ENCODE measurements around the gene RPL32.
"Not testable (repeated sequence)": the region's sequence is repeated elsewhere in the genome, so short reads cannot be mapped to it uniquely, and the experiment has no call there.

The RPL32 gene

DNA sequence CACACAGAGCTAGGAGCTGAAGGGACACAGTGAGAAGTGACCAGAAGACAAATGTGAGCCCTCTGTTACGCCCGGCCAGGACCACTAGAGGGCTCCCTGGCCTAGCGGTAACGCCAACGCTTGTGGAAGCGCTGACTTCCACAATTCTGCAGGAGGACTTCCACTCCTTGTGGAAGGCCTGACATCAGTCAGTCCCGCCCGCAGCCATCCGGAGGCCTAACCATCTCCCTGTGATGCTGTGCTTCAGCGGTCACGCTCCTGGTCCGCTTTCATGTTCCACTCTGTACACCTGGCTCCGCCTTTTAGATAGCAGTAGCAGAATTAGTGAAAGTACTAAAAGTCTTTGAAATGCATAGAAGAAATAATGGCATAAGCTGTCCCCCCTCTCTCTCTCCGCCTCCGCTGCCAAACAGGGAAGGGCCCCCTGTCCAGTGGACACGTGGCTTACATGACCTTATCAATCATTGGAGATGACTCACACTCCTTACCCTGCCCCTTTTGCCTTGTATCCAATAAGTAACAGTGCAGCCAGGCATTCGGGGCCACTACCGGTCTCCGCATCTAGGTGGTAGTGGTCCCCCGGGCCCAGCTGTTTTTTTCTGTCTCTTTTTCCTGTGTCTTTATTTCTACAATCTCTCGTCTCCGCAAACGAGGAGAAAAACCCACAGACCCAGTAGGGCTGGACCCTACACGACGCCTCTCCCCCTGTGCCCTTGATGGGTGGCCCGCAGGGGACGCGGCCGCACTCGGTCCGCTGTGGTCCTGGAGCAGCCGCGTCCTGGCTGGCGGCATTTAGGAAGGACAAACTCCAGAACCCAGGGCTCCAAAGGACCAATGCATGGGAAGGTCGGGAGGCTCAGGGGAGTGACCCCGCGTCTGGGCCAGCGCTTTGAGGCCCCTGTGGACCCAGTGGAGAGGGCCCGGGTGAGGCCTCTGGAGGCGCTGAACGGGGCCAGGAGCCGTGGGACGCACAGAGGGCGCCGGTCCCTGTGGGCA lies 27.0 kb upstream of the RPL32 start:
- DNase-seq = peak; percentile 50

- DNase-seq = no peak
These were observed 25.5 kb upstream of the RPL32 start for GRCh38 chr3:12866836-12867235.

DNA sequence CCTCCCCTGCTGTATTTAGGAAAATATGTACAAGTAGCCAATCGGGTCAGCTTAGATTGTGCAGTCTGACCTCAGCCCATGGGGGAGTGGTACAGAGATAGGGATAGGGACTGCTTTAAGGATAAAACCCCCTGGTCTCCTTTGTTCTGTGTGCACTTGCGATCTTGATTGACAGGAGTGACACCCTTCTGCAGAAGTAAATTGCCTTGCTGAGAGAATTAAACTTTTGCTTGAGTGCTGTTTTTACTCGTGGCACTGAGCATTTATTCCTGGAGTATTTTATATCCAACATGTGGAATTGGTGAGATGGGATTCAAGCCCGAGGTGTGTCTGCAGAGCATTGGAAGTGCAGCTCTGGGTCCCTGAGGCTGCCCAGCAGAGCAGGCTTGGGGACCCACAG lies 23.9 kb upstream of the RPL32 start:
- no peak for DNase-seq

DNA sequence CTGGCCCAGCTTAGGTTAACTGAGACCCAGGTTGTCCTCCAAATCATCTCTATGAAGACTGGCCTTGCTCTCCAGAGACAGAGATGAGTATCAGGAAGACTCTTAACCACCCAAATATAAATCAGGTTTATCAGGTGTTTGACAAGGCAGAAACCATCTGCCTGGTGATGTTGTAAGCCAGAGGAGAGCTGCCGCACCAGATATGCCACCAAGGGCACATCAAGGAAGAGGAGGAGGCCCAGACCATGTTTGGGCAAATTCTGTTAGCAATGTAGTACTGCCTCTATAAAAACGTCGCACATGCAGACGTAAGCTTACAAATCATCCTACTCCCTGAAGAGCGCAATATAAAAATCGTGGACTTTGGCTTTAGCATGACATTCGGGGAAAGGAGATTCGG lies 21.0 kb upstream of the RPL32 start:
- no peak for DNase-seq

DNA sequence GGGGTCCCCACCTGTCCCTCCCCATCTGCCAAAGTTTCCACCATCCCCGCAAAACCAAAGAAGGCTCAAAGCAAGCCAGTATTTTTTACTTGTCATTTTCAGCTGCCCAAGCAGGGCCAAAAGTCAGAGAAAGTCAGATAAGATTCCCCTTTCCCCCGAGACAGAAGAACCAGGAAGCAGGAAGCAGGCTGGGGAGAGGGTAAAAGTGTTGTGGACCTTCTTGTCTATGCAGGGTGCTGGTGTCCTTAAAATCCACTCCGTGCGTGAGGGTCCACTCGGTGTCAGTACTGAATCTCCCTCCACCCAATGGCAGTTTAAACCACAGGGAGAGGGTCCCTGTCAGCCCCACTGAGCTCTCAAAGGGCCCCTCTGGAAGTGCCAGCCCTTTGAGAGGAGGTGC lies 20.2 kb upstream of the RPL32 start:
- DNase-seq = no peak

- no peak for DNase-seq
These were observed 18.5 kb upstream of the RPL32 start for GRCh38 chr3:12859840-12860239.

DNA sequence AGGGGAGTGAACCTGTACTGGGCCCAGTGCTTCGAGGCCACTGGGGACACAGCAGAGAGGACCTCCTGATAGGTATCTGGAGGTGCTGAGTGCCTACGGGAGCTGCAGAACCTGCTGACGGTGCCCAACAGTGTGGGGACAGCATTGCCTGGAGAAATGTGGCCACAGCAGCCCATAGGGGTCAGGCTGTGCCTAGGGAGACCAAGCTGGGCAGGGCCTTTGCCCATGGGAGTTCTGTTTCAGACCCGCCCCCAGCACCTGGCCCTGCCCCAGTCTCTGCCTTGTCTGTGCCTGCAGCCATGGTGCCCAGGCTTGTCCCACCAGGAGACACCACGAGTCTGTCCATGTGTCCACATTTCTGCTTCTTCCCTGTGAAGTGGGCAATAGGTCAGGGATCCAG lies 15.3 kb upstream of the RPL32 start:
- no peak for DNase-seq

DNA sequence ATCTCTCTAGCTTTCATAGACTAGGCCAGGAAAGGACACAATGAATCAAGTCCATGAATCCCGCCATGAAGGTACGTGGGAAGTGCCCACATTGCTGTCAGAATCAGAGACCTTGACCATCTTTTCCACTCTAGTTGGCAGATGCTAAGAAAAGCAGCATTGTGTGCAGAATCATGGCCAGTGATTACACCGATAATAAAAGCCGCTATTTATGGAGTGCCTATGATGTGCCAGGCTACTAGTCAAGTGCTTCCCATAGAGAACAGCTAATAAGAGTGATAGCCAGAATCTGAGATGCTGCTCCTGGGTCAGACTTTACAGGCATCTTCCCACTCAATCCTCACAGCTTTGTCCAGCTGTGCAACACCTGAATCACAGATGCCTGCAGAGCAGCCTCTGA lies 13.2 kb upstream of the RPL32 start:
- DNase-seq = no peak

- not testable (repeated sequence) for DNase-seq
These were observed 12.5 kb upstream of the RPL32 start for GRCh38 chr3:12853847-12854246.

- DNase-seq = no peak
These were observed 10.8 kb upstream of the RPL32 start for GRCh38 chr3:12852201-12852600.

DNA sequence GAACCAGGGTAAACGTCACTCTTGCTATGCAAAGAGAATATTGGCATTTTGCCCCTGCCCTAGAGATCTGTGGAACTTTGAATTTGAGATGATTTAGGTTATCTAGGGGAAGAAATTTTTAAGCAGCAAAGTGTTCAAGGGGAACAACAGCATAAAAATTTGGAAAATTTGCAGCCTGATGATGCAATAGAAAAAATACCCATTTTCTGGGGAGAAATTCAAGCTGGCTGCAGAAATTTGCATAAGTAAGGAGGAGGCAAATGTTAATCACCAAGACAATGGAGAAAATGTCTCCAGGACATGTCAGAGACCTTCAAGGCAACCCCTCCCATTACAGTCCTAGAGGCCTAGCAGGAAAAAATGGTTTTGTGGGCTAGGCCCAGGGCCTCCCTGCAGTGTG lies 4.4 kb upstream of the RPL32 start:
- DNase-seq = no peak

DNA sequence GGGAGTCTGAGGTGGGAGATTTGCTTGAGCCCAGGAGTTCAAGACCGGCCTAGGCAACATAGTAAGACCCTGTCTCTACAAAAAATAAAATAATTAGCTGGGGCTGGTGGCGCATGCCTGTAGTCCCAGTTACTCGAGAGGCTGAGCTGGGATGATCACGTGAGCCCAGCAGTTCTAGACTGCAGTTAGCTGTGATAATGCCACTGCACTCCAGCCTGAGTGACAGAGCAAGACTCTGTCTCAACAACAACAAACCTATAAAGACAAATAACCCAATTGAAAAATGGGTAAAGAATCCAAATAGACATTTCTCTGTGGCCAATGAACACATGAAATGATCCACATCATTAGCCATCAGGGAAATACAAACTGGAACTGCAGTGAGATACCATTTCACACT lies 1.1 kb upstream of the RPL32 start:
- DNase-seq = no peak

DNA sequence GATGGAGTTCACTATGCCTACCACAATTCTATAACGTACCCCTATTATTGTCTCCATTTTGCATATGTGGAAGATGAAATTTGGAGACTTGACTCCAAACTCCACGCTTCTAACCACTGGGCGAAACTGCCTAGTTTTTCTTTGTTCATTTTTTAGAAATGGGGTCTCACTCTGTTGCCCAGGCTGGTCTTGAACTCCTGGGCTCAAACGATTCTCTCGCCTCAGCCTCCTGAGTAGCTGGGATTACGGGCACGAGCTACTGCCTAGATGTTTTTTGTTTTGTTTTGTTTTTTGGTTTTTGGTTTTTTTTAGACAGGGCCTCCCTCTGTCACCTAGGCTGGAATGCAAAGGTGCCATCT lies 584 bp upstream of the RPL32 start:
- DNase-seq = no peak

DNA sequence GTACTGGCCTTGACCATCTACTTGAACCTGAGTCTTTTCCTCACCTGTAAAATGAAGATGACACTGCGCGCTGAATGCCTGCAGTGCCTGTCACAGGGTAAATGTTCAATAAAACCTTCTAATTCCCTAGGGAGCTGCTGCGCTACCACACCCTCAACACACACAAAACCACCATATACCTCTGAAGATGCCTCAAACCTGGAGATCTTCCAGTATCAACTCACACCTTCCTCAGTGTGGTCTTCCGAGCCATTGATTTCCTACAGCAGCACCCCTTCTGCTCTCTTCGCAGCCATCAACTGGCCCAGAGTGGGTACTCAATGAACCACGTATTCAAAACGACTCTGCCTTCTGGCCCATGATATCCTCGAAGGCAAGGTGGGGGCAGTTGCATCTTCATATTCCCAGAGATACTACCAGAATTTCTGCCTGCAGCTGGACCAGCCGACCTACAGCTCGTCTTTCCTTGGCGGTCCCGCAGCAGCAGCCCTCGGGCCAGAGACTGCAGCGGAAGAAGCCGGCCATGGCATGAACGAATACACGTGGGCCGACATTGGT lies 695 bp downstream of the RPL32 start:
- no peak for DNase-seq

DNA sequence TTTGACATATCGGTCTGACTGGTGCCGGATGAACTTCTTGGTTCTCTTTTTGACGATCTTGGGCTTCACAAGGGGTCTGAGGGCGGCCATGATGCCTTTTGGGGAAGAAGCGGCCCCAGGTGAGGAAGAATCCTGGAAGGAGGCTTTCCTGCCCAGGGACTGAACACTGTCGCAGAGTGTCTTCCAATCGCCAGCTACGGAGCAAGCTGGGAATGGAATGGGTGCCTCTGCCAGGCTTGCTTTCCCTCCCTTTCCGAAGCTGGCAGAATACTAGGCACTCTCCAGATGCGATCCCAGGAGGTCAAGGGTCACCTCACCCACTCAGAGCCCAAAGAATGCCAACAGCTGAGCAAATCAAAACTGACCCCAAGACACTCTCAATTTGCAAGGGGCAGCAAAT lies 1.2 kb downstream of the RPL32 start:
- not testable (repeated sequence) for DNase-seq

- DNase-seq = no peak
These were observed 2.0 kb downstream of the RPL32 start for GRCh38 chr3:12839156-12839946.

DNA sequence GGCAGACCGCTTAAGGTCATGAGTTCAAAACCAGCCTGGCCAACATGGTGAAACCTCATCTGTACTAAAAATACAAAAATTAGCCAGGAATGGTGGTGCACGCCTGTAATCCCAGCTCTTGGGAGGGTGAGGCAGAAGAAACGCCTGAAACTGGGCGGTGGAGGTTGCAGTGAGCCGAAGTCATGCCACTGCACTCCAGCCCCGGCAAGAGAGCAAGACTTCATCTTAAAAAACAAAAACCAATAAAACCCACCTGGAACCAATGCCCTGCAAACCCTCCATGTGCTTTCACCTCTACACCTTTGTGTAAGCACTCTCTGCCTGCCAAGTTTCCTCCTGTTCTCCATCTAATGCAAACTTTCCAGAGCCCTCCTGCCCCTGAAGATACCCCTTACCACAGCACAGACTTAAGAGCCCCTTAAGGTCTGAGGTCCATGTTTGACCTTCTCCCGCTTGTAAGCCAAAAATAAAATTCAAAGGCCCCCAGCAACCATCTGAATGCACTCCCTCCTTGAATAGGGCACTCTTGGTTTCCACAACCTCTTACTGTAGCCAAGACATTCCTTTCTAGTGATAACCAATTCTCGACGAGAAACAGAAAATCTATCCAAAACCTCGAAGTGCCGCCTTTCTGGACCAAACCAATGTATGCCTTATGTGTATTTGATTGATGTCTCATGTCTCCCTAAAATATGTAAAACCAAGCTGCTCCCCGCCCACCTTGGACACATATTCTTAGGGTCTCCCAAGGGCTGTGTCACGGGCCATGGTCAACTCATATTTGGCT lies 3.0 kb downstream of the RPL32 start:
- DNase-seq = no peak

DNA sequence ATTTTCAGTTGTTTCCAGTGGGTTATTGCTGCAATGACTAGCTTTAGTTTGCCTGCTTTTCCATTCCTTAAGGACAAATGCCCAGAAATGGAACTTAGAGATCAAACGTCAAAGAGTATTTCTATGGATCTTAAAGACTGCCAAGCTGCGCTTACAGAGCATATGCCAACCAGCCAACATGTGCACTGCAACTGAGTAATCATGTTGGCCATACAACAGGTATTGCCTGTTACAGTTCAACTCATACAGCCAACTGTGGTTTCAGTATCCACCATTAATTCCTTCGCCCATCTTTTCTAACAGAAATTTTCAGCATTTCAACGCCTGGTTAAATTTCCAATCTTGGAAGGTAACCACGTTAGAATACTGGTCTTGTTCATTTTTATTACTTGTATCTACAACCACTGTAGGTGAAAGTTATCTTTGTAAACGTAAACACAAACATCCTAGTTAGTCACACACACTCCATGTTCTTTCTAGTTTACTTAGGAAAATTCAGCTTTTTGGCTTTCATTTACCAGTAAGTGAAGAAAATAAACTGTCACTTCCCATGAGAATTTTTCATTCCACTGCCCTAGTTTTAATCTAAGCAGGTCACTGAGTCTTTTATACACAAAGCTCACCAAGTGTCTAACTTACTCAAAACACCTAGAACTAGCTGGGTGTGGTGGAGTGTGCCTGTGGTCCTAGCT lies 3.9 kb downstream of the RPL32 start:
- no peak for DNase-seq

DNA sequence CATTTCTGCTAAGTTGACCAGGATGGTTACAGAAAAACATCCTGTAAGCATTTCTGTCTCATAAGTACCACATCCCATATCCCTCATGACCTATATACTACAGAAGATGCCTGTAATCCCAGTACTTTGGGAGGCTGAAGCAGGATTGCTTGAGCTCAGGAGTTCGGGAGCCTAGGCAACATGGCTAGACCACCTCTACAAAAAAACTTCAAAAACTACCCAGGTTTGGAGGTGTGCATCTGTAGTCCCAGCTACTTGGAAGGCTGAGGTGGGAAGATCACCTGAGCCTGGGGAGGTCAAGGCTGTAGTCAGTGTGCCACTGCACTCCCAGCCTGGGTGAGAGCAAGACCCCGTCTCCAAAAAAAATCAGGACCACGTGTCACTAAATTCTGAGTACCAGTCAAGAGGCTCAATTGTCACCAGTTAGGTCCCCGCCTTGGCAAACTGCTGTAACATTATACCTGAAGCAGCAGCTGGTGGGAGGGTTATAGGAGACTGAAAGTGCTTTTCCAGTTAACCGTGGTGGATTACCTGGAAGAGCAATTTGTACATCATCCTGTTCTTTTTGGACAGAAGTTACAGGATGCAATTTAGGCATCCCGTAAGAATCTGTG lies 6.2 kb downstream of the RPL32 start:
- no peak for DNase-seq

DNA sequence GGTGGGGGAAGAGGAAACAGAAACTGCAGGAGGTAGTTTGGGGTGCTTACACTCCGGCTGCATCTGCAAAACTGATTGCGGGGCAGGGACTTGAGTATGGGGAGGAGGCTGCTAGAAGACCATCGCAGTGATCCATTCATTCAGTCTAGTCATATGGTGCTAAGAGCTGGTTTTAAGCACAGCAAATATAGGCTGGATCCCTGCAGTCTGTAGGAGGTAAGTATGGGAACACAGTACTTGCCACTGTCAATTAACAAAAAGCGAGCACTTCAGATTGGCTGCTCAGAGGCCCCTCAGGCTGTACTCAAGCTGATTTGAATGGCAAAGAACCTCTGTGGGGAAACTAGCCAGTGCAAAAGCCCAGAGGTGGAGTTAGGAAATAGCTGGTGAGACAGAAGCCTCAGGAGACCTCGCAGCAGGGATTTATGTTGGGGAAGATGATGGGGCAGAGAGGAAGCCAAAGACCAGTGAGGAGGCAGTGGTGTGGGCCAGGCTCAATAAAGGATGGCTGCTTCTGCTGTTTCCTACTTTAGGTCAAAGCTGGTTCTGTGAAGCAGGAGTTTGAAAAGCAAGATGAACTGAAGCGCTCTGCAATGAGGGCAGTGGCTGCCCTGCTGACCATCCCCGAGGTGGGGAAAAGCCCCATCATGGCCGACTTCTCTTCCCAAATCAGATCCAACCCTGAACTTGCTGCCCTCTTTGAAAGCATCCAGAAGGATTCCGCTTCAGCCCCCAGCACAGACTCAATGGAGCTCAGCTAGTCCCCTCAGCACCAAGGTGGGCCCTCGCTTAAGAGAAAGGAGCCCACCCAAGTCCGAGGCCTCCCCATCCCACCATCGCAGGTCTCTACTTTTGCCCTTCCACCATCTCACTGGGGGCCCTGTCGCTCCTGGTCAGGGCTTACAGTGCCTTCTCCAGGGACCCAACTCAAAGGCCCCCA lies 7.9 kb downstream of the RPL32 start:
- DNase-seq = no peak
